A673 (cell line): ENCODE measurements around the gene HUS1. TPM values are rescaled to one million over a fixed set of nuclear protein-coding genes. Genes with fewer than 3 reads are reported as not detected.

Experiments
- BruUV-seq: library from RNA; stranded (reverse); fragments of 400-500 nt; replicated peaks from 2 replicates; lab custom pipeline; 2021; lab: Mats Ljungman, UMichigan
- CTCF ChIA-PET: fragments of 300-600 bp; sonication (Branson Sonifier 250); formaldehyde crosslinking; loops from one replicate; lab custom pipeline; 2022; ENCODE audit warnings: antibody characterized with exemption; lab: Charles Lee
- POLR2A ChIA-PET: fragments of 300-600 bp; sonication (Branson Sonifier 250); formaldehyde crosslinking; loops from one replicate; lab custom pipeline; 2022; ENCODE audit warnings: antibody characterized with exemption; ENCODE audit not compliant: low non-redundant PET; lab: Charles Lee
- DNase-seq: peaks from one replicate; pipeline ENCODE4 v3.0.0-alpha.2; 2015; ENCODE audit warnings: low spot score
- H3K27ac ChIP-seq: fragments of 200-600 bp; sonication (generic); 2 replicates; pipeline ENCODE4 v1.5.1; 2016; ENCODE audit warnings: mixed run types, low read depth, mild to moderate bottlenecking, mixed read lengths, antibody characterized with exemption, low read length; ENCODE audit not compliant: poor library complexity, severe bottlenecking
- H3K27me3 ChIP-seq: fragments of 200-600 bp; sonication (generic); replicated peaks from 2 replicates; pipeline ENCODE4 v1.6.1; 2017; ENCODE audit warnings: mixed run types, low read depth, mild to moderate bottlenecking, mixed read lengths, antibody characterized with exemption, low read length; ENCODE audit not compliant: insufficient read depth, poor library complexity
- H3K36me3 ChIP-seq: fragments of 200-600 bp; sonication (generic); 2 replicates; pipeline ENCODE4 v1.6.1; 2016; ENCODE audit warnings: mixed run types, mild to moderate bottlenecking, mixed read lengths, antibody characterized with exemption, low read length; ENCODE audit not compliant: insufficient read depth, poor library complexity, severe bottlenecking
- H3K4me1 ChIP-seq: fragments of 200-600 bp; sonication (generic); 2 replicates; pipeline ENCODE4 v1.6.1; 2017; ENCODE audit warnings: mixed run types, mild to moderate bottlenecking, mixed read lengths, antibody characterized with exemption, low read length; ENCODE audit not compliant: insufficient read depth, poor library complexity, severe bottlenecking
- H3K4me3 ChIP-seq: fragments of 200-600 bp; sonication (generic); 2 replicates; pipeline ENCODE4 v1.5.1; 2016; ENCODE audit warnings: low read depth, mixed run types, mild to moderate bottlenecking, mixed read lengths, low read length; ENCODE audit not compliant: poor library complexity, severe bottlenecking
- H3K9me3 ChIP-seq: fragments of 200-600 bp; sonication (generic); 2 replicates; pipeline ENCODE4 v1.6.1; 2016; ENCODE audit warnings: mixed run types, low read depth, mild to moderate bottlenecking, mixed read lengths, antibody characterized with exemption, low read length; ENCODE audit not compliant: poor library complexity, severe bottlenecking
- EZH2 ChIP-seq: fragments of 200-600 bp; sonication (generic); IDR thresholded peaks from 2 replicates; pipeline ENCODE4 v1.6.1; 2017; ENCODE audit warnings: borderline replicate concordance, low read depth, mild to moderate bottlenecking, mixed read lengths, antibody characterized with exemption, low read length; ENCODE audit not compliant: poor library complexity, severe bottlenecking
- intact Hi-C: fragments of 100-400 bp; cut with micrococcal nuclease; formaldehyde crosslinking; loops from one replicate; pipeline ENCODE4 v1.10.0; 2022; ENCODE audit not compliant: unreplicated experiment
- total RNA-seq: library from RNA; stranded (reverse); gene quantifications from 2 replicates; pipeline ENCODE4 v1.2.3, GENCODE V29; 2021
- TF ChIP-seq, protein P1 (sequence below): fragments of 300-800, 200-600 bp; sonication (generic); conservative IDR thresholded peaks from 2 replicates; pipeline ENCODE4 v1.5.1; 2017; ENCODE audit warnings: low read depth, mild to moderate bottlenecking, antibody characterized with exemption, low read length, moderate library complexity, mixed read lengths

Gene HUS1
- total RNA-seq, 1 experiment from 2014 or later = 53.3 TPM

DNA sequence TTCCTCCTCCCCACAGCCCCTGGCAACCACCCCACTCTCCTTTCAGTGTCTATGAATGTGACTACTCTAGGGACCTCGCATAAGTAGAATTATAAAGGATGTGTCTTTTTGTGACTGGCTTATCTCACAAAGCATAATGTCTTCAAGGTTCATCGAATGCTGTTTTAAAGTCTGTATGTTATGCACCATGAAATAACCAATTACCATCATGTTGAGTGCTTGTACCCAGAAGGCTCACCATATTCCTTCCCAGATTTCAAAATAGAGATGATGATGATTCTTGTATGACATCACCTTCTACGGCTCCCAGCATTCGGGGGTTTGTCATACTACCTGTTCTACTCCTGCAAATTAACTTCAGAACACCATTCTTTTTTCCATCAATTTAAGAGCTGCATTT, 43.1 kb downstream of the HUS1 start:
- ChIA-PET POLR2A (no interaction called here), CTCF (no interaction called here)
- no peaks in the 10 kb centered on the region for H3K27me3 ChIP-seq
- H3K4me1 ChIP-seq = no peaks in the 10 kb centered on the region
- no TSS peak for BruUV-seq
- H3K27ac ChIP-seq = no peak overlapping the region
- no peaks in the 10 kb centered on the region for H3K9me3 ChIP-seq
- TF ChIP-seq, protein P1, sequence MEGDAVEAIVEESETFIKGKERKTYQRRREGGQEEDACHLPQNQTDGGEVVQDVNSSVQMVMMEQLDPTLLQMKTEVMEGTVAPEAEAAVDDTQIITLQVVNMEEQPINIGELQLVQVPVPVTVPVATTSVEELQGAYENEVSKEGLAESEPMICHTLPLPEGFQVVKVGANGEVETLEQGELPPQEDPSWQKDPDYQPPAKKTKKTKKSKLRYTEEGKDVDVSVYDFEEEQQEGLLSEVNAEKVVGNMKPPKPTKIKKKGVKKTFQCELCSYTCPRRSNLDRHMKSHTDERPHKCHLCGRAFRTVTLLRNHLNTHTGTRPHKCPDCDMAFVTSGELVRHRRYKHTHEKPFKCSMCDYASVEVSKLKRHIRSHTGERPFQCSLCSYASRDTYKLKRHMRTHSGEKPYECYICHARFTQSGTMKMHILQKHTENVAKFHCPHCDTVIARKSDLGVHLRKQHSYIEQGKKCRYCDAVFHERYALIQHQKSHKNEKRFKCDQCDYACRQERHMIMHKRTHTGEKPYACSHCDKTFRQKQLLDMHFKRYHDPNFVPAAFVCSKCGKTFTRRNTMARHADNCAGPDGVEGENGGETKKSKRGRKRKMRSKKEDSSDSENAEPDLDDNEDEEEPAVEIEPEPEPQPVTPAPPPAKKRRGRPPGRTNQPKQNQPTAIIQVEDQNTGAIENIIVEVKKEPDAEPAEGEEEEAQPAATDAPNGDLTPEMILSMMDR = no peak
- no peak for TF ChIP-seq EZH2
- no peak for DNase-seq
- intact Hi-C loops = no loop called here
- H3K36me3 ChIP-seq = no peaks in the 10 kb centered on the region
- no peak overlapping the region for H3K4me3 ChIP-seq

DNA sequence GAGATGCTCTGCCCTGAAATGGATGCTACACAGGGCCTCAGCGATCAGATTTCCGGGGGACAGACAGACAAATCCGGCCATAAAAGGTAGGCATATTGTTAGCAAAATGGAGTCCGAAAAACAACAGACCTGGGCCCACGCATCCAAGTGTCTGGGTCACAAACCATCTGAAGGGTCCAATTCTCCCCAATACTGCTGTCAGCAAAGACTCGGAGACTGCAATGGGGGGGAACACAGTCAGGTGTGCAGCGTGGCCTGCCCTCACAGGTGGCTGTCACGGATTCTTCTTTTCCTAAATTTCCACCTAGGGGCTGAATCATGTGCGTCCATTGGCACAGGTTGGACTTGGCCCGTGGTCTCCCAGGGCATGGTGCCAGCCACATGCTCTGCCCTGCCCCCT, 44.1 kb downstream of the HUS1 start:
- no peak for DNase-seq
- Histone ChIP-seq H3K27ac (no peak overlapping the region), H3K36me3 (no peaks in the 10 kb centered on the region), H3K9me3 (no peaks in the 10 kb centered on the region), H3K27me3 (no peaks in the 10 kb centered on the region), H3K4me1 (no peaks in the 10 kb centered on the region), H3K4me3 (no peak overlapping the region)
- ChIA-PET CTCF (no interaction called here), POLR2A (no interaction called here)
- TF ChIP-seq, protein P1 = no peak
- no peak for TF ChIP-seq EZH2
- BruUV-seq = no TSS peak
- intact Hi-C loops = no loop called here

DNA sequence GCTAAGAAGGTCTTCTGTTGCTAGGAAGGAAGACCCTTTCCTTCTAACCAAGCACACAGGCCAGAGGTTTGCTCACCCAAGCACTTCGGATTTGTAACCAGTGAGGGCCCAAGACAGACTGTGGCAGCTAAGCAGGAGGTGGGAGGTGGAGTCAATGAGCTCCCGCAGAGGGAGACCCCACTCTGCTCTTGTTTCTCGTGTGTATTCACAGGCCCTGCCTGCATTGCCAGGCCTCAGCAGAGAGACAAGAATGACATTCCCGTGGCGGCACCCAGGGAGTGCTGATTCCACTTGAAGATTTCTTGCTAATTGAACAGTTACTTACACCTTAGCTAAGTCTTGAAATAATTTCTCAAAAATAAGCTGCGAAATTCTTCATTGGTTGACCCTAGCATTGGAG, 44.6 kb downstream of the HUS1 start:
- ChIA-PET POLR2A (no interaction called here), CTCF (no interaction called here)
- DNase-seq = no peak
- intact Hi-C loops = no loop called here
- Histone ChIP-seq H3K4me3 (no peak overlapping the region), H3K27me3 (no peaks in the 10 kb centered on the region), H3K4me1 (no peaks in the 10 kb centered on the region), H3K27ac (no peak overlapping the region), H3K9me3 (no peaks in the 10 kb centered on the region), H3K36me3 (no peaks in the 10 kb centered on the region)
- BruUV-seq = no TSS peak
- TF ChIP-seq, protein P1 = no peak
- no peak for TF ChIP-seq EZH2
